Regular cardiac myocyte (primary cell): ENCODE data around the gene IGSF3. TPM values are rescaled to one million over a fixed set of nuclear protein-coding genes. Genes with fewer than 3 reads are reported as not detected.

Experiments used
- total RNA-seq: library from RNA; depleted of rRNA; stranded (reverse); fragments of >200 nt; gene quantifications from 2 replicates; pipeline ENCODE4 v1.2.3, GENCODE V29; 2014

Gene IGSF3
- 0.38 and 0.85 TPM in 2 replicates for total RNA-seq

GRCh38 chr1:116667575-116668105 is at the start of gene IGSF3:
Gene IGSF3, minus strand, starts transcription at chr1:116667733. Its CDS starts 1,407 bp downstream, at chr1:116666326.

GRCh38 chr1:116570358-116571214 is 96.9 kb downstream of the IGSF3 start, which contains the start of gene CD58:
Gene CD58, minus strand, starts transcription at chr1:116571026. Its CDS starts 54 bp downstream, at chr1:116570972.

Other genes starting within 250 kb of the IGSF3 start
- gene CD58, start 96.7 kb downstream of the IGSF3 start, total RNA-seq: 13.8 and 15.5 TPM in 2 replicates
- gene CD2, start 86.7 kb upstream of the IGSF3 start, total RNA-seq: not detected in 2 replicates
- gene PTGFRN, start 242.2 kb upstream of the IGSF3 start, total RNA-seq: 31.4 and 74.1 TPM in 2 replicates